NCI-H226 (cell line): ENCODE data around the gene KCNT2.
A peak's percentile ranks its signal among the peaks of the same experiment; 100 is the strongest.

Experiments used
- DNase-seq: peaks from one replicate; pipeline ENCODE4 v3.0.0-alpha.2; 2015

KCNT2 gene

DNA sequence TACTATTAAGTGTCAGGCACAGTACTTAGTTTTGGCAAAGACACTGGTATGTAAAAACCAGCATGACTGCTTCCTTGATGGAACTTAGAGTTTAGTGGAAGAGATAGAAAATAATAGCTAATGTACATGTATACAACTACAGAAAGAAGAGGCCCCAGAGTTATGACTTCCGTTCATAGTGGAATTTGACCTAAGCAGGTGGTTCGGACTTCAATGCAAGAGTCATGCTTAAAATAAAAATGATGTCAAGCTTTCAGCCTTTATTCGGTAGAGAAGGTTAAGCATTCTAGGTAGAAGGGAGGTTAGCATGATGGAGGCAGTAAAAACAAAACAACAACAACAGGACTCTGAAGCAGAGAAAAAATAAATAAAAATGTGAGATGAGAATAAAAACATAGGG is 165.9 kb downstream of the KCNT2 start:
- DNase-seq = no peak

- no peak for DNase-seq
These were observed 167.5 kb downstream of the KCNT2 start for GRCh38 chr1:196440711-196441110.

GRCh38 chr1:196438329-196438728 is 169.9 kb downstream of the KCNT2 start:
- peak; percentile 9 for DNase-seq

DNA sequence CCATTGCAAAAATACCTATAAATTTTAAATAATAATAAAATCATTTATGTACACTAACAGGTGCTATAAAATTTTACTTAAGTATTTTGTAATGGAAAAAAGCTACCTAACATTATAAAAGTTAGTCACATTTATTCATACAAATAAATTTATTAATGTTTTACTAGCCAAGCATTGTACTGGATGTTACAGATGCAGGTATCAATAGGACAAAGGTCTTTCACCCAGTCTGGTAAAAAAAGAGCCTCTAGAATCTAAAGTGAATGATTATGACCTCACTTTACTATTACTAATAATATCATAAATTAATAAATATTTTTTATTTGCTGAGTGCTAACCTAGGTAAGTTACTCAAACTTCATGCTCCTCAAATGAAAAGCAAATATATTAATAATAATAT is 170.6 kb downstream of the KCNT2 start:
- no peak for DNase-seq

- DNase-seq = no peak
These were observed 175.2 kb downstream of the KCNT2 start for GRCh38 chr1:196433000-196433399.

- no peak for DNase-seq
These were observed 180.1 kb downstream of the KCNT2 start for GRCh38 chr1:196427976-196428734.

- no peak for DNase-seq
These were observed 182.7 kb downstream of the KCNT2 start for GRCh38 chr1:196425513-196425912.

DNA sequence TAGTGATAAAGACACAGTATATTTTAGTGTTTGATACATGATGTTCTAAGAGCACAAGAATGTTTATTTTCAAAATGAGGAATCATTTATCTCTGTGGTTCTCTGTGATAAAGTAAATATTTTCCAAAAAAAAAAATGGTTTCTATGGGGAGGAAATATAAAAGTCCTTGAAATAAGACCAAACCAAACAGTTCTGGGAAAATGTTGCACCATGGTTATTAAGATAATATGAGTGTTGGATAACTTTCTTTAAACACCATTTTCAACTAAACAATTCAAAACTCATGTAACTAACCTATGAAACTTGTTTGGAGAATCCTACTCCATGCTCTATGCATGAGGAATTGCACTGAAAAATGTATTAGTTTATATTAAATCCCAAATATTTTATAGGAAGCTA is 184.6 kb downstream of the KCNT2 start:
- peak; percentile 2 for DNase-seq

DNA sequence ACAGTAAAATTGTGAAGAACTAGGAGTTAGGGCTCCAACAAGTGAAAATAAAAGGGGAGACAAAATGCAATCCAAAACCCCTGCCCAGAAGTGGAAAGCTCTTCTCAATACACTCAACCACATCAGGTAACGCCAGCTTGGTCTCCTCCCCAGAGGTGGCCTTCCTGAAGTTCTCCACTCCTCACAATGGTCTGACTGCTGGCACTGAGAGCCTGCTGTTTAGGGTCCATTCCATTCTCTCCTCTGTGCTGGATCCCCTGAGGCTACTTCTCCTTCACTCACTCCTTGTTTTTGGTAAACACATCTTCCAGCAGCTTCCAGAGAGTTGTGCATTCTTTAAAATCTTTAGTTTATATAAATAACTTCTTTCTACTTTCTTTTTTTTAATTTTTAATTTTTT is 189.5 kb downstream of the KCNT2 start:
- no peak for DNase-seq

DNA sequence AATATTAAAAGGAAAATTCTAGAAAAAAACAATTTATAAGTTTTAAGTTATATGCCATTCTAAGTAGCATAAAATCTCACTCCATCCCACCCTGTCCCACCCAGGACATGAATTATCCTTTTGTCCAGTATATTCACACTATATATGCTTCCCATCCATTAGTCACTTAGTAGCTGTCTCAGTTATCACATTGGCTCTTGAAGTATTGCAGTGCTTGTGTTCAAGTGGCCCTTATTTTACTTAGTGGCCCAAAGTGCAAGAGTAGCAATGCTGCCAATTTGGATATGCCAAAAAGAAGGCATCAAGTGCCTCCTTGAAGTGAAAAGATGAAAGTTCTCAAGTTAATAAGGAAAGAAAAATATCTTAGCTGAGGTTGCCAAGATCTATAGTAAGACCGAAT is 192.3 kb downstream of the KCNT2 start:
- no peak for DNase-seq

DNA sequence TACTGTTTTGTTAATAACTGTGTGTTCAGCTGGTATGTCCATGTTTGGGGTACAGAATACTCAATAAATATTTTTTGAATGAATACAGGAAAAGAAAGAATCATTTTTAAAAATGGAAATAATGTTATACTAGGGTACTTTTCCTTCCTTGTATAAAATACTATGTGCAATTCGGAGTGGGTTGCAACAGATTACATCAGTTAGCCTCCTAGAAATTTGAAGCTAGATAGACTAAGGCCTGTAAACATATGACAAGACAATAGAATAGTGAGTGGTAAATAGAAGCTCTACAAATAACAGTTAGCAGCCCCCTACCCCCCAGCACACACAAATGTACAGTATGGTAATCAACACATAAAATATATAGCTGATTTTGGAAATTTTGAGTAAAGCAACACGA is 195.9 kb downstream of the KCNT2 start:
- DNase-seq = no peak

- DNase-seq = no peak
These were observed 197.5 kb downstream of the KCNT2 start for GRCh38 chr1:196410768-196411167.

- DNase-seq = no peak
These were observed 198.7 kb downstream of the KCNT2 start for GRCh38 chr1:196409586-196409985.

DNA sequence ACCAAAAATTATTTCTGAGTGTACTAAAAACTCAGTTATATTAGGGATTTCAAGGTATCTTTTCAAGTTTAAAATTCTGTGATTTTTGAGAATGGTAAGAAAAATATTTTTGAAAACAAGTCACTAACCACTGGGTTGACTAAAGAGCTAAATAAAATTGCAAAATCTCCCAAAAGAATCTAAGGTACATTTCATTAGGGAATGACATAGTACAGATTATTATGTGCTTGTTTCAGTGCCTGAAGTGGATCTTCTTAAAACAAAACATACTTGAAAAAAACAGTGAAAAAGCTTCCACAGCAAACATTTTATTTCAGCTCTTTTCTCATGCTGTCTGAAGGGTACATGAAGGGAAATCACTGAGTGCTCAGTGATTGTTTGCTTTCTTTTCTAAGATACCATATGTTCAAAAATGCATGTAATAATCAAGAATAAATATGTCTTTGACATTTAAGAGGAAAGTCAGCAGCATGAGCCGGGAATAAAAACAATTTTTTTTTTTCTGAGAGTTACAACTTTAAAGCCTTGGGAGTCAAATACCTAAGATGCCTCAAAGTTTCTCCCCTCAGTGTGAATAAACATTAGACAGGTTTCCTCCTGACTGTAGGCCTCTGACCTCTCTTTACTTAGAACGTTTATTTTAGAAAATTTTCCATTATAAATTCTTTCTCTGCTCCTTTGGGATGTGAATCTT is 200.7 kb downstream of the KCNT2 start:
- DNase-seq = peak; percentile 55

- DNase-seq = no peak
These were observed 202.4 kb downstream of the KCNT2 start for GRCh38 chr1:196405839-196406238.

DNA sequence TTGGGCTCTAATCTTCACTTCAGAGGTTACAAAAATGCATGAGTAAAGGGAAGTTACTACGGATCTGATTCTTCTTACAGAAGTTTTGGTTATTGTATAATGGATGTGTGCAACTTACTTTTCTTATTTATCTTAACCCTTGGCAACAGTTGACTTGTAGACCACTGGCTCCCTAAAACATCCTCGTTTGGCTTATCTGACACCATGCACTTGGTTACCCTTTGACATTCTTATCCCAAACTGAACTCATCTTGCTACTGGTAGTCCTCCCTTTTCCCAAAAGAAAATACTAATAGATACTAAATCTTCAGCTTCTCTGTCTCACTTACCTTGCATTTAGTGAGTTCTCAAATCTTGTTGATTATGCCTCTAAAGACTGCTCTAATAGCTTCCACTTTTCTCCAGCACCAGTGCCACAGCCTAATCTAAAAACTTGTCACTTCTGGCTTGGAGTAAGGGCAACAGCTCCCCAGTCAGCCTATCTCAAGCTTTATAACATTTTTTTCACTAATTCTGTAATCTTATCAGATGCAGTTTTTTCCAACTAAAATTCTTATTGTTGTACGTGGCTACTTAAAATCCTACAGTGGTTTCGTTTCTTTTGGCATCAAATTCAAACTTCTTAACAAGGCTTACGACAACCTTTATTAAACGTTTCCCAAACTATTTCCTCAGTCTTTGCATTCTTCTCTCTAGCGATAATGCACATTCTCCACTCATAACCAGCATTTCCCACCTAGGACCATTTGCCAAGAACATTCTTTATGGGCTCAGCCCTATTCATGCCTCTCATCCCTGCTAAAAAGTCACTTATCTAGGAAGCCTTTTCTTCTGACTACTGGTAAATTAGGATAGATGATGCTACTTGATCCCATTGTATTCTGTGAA is 204.2 kb downstream of the KCNT2 start:
- DNase-seq = peak; percentile 96

DNA sequence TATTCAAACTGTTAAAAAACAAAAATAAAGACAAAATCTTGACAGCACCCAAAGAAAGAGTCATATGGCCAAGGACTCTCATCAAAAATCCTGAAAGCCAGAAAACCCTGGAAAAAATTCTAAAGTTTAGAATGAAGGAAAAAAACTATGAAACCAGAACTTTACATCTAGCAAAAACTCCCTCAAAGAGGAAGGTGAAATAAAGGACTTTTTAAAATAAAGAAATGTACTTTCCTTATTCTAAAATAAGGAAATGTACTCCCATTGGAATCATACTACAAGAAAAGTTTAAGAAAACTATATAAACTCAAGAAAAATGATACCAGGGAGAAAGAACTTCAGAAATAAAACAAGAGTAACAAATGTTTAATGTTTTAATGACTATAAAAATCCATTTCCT is 206.3 kb downstream of the KCNT2 start:
- DNase-seq = no peak

DNA sequence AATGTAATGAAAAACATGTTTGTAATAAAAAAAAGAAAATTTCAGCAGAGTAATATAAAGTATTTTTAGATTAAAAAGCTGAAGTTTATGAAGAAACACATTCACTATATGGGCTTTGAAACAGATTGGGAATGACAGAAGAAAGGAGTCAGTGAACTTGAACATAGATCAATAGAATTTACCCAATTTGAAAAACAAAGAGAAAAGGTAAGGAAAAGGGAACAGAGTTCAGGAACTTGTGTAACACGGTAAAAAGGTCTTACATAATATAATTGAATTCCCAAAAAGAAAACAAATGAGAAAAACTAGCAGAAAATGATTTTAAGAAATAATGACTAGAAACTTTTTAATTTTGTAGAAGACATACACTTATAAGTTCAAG is 206.8 kb downstream of the KCNT2 start:
- no peak for DNase-seq

DNA sequence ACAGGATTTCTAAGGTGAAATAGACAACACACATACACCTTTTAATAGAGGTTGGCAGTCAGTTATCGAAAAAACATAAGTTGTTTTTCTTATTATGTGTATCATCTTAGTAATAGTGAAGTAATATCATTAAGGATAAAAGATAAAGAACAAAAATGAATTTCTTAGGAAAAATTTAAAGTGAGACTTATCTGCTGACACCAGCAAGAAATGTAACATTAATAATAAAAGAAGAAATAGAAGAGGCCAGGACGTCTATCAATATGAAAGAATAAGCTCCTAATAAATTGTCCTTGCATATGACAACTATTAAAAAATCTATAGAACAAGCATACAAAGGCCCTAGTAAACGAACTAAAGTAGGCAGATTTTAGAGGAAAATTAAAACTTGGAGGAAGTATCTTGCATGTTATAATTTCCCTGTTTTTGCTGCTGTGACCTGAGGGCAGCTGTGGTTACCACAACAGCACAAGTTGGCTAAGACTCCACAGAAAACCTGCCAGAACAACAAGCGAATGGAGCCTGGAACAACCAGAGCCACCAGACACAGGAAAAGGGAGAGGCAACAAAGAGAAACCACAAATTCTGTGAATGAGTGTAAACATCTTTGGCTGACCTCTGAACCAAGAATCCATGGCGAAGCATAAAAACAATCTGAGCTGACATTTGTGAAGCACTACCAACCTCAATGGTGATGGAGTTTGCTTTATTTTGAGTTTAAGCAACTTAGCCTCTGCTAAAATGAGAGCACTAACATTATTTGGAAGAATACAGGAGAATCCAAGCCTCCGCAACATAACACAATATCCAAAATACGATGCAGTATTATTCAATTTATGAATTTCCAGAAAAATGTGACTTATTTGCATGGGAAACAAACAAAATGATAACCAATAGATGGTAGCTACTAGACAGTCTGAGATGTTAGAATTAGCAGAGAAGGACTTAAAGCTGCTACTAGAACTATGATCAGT is 207.5 kb downstream of the KCNT2 start:
- DNase-seq = peak; percentile 94

DNA sequence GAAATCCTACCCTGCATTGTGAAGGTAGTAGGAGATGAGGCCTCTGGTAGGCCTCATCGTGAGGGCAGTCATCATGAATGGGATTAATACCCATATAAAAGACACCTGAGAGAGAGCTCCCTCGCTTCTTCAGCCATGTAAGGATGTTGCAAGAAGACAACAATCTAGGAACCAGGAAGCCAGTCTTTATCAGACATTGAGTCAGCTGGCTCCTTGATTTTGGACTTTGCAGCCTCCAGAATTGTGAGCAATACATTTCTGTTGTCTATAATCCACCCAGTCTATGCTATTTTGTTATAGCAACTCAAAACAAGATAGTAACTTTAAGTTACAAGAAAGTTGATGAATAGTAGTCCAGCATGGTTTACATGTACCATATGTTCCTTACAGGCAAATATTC is 208.5 kb downstream of the KCNT2 start:
- DNase-seq = peak; percentile 40

DNA sequence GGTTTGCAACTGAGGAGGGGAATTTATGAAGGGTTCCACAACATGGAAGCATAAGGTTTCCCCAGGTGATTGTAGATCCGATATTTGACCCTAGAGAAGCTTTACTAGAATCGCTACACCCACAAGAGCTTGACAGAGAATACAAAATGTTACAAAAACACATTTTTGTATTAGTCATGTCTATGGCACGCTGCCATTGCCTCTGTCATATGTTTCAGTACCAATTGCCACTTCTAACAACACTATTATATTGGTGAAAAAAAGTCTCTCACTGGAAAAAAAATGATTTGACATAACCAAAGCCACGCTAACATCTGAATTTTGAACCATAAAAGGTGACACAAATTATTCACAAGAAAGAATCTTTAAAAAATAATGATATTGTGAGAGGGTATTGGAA is 214.5 kb downstream of the KCNT2 start:
- DNase-seq = peak; percentile 7

- DNase-seq = no peak
These were observed 215.0 kb downstream of the KCNT2 start for GRCh38 chr1:196393282-196393681.
